Erythroblast (primary cell): ENCODE data around the gene OR2K2.
"Not testable (repeated sequence)": the region's sequence is repeated elsewhere in the genome, so short reads cannot be mapped to it uniquely, and the experiment has no call there.

Experiments used
- GATA1 ChIP-seq: IDR thresholded peaks from 2 replicates; pipeline ENCODE4 v1.6.1; 2011; ENCODE audit warnings: low read depth, mild to moderate bottlenecking, control low read depth, low read length, moderate library complexity
- POLR2A ChIP-seq: IDR thresholded peaks from 2 replicates; pipeline ENCODE4 v1.6.1; 2011; ENCODE audit warnings: mild to moderate bottlenecking, low read length

DNA sequence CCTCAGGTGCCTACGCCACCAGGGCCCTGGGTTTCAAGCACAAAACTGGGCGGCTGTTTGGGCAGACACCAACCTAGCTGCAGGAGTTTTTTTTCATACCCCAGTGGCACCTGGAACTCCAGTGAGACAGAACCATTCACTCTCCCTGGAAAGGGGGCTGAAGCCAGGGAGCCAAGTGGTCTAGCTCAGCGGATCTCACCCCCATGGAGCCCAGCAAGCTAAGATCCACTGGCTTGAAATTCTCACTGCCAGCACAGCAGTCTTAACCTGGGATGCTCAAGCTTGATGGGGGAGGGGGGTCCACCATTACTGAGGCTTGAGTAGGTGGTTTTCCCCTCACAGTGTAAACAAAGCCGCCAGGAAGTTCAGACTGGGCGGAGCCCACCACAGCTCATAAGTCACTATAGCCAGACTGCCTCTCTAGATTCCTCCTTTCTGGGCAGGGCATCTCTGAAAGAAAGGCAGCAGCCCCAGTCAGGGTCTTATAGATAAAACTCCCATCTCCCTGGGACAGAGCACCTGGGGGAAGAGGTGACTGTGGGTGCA, 4.4 kb upstream of the OR2K2 start:
- TF ChIP-seq POLR2A, GATA1: not testable (repeated sequence)
